Trophoblast cell (in vitro differentiated cells and primary cell): ENCODE data around the gene ACSM2B.

Experiments used
- DNase-seq, 2 donors: peaks; one replicate each; pipeline ENCODE4 v3.0.0-alpha.2; 2016
- H2AFZ ChIP-seq: 2 replicates; pipeline ENCODE4 v1.6.1; 2013; ENCODE audit warnings: low read length, moderate library complexity, mild to moderate bottlenecking; ENCODE audit not compliant: insufficient read depth, poor library complexity
- H2AK5ac ChIP-seq: 2 replicates; pipeline ENCODE4 v1.6.1; 2013; ENCODE audit warnings: mild to moderate bottlenecking, low read length
- H2BK120ac ChIP-seq: 2 replicates; pipeline ENCODE4 v1.6.1; 2013; ENCODE audit warnings: low read length, mild to moderate bottlenecking, moderate library complexity; ENCODE audit not compliant: insufficient read depth, poor library complexity
- H2BK12ac ChIP-seq: 2 replicates; pipeline ENCODE4 v1.6.1; 2013; ENCODE audit warnings: mild to moderate bottlenecking, low read length, moderate library complexity
- H2BK5ac ChIP-seq: 2 replicates; pipeline ENCODE4 v1.6.1; 2013; ENCODE audit warnings: low read length, low read depth, moderate library complexity, mild to moderate bottlenecking; ENCODE audit not compliant: poor library complexity
- H3K14ac ChIP-seq: 2 replicates; pipeline ENCODE4 v1.6.1; 2013; ENCODE audit warnings: mild to moderate bottlenecking, low read length
- H3K18ac ChIP-seq: 2 replicates; pipeline ENCODE4 v1.6.1; 2013; ENCODE audit warnings: mild to moderate bottlenecking, low read length
- H3K23ac ChIP-seq: 2 replicates; pipeline ENCODE4 v1.6.1; 2013; ENCODE audit warnings: low read length
- H3K27ac ChIP-seq: 2 replicates; pipeline ENCODE4 v1.5.1; 2013; ENCODE audit warnings: low read depth, mild to moderate bottlenecking, inconsistent platforms, low read length, moderate library complexity
- H3K27me3 ChIP-seq: 2 replicates; pipeline ENCODE4 v1.6.1; 2013; ENCODE audit warnings: inconsistent platforms, mild to moderate bottlenecking, low read length, moderate library complexity; ENCODE audit not compliant: insufficient read depth
- H3K36me3 ChIP-seq, 2 experiments: 1 replicate in 1 of 2; 2 replicates in 1 of 2; pipeline ENCODE4 v1.6.1; 2013; ENCODE audit warnings: low read length in 2 of 2, mild to moderate bottlenecking in 2 of 2, moderate library complexity in 1 of 2; ENCODE audit not compliant: insufficient read depth in 2 of 2, control insufficient read depth in 1 of 2
- H3K4ac ChIP-seq: 2 replicates; pipeline ENCODE4 v1.6.1; 2013; ENCODE audit warnings: low read depth, mild to moderate bottlenecking, low read length, moderate library complexity
- H3K4me1 ChIP-seq, 2 experiments: 1 replicate in 1 of 2; 2 replicates in 1 of 2; pipeline ENCODE4 v1.6.1; 2013; ENCODE audit warnings: low read length in 2 of 2, mild to moderate bottlenecking in 2 of 2, moderate library complexity in 1 of 2; ENCODE audit not compliant: insufficient read depth in 2 of 2, control insufficient read depth in 1 of 2
- H3K4me2 ChIP-seq: 2 replicates; pipeline ENCODE4 v1.6.1; 2013; ENCODE audit warnings: inconsistent platforms, mild to moderate bottlenecking, low read length, moderate library complexity
- H3K4me3 ChIP-seq: 2 replicates; pipeline ENCODE4 v1.5.1; 2013; ENCODE audit warnings: mild to moderate bottlenecking, low read depth, low read length, inconsistent platforms
- H3K79me1 ChIP-seq: one replicate; pipeline ENCODE4 v1.6.1; 2013; ENCODE audit warnings: low read length
- H3K79me2 ChIP-seq: 2 replicates; pipeline ENCODE4 v1.6.1; 2013; ENCODE audit warnings: low read length, mild to moderate bottlenecking; ENCODE audit not compliant: control insufficient read depth, insufficient read depth, poor library complexity
- H3K9ac ChIP-seq: 2 replicates; pipeline ENCODE4 v1.6.1; 2013; ENCODE audit warnings: mild to moderate bottlenecking, low read length
- H3K9me3 ChIP-seq: 2 replicates; pipeline ENCODE4 v1.6.1; 2013; ENCODE audit warnings: low read depth, mild to moderate bottlenecking, control low read depth, inconsistent platforms, low read length; ENCODE audit not compliant: insufficient read depth
- H4K12ac ChIP-seq: 2 replicates; pipeline ENCODE4 v1.6.1; 2013; ENCODE audit warnings: low read depth, mild to moderate bottlenecking, low read length, moderate library complexity
- H4K8ac ChIP-seq: 2 replicates; pipeline ENCODE4 v1.6.1; 2013; ENCODE audit warnings: low read depth, mild to moderate bottlenecking, low read length, moderate library complexity
- H4K91ac ChIP-seq: one replicate; pipeline ENCODE4 v1.6.1; 2013; ENCODE audit warnings: low read depth, mild to moderate bottlenecking, low read length, moderate library complexity
- WGBS: extraction: QIAGEN DNeasy Blood & Tissue Kit; methylation state at CpG from one replicate; pipeline ENCODE4 v1.1.7; 2013; ENCODE audit warnings: missing lambda C conversion rate; ENCODE audit not compliant: insufficient read length, insufficient coverage; ENCODE audit errors: extremely low coverage; 5-methylcytosine and 5-hydroxymethylcytosine counted together

Gene ACSM2B

GRCh38 chr16:20517149-20517548 lies 59.0 kb downstream of the ACSM2B start:
- Histone ChIP-seq H3K18ac (no peak overlapping the region), H3K27me3 (no peaks in the 10 kb centered on the region), H3K23ac (no peak overlapping the region), H2AK5ac (no peak overlapping the region), H3K9ac (no peak overlapping the region), H3K4me1 (no peaks in the 10 kb centered on the region), H3K4me3 (no peak overlapping the region), H4K8ac (no peak overlapping the region), H2AFZ (no peak overlapping the region), H3K36me3 (no peaks in the 10 kb centered on the region), H4K91ac (no peak overlapping the region), H2BK5ac (no peak overlapping the region), H3K4me2 (no peak overlapping the region), H2BK120ac (no peak overlapping the region), H3K14ac (no peak overlapping the region), H3K79me2 (no peaks in the 10 kb centered on the region), H3K9me3 (peaks cover 3% of the 10 kb centered on the region), H3K79me1 (no peaks in the 10 kb centered on the region), H4K12ac (no peak overlapping the region), H3K4ac (no peak overlapping the region), H2BK12ac (no peak overlapping the region), H3K27ac (no peak overlapping the region)
- no CpG with 5 or more reads among the region's 3 CpGs for WGBS
- DNase-seq = no peak

- H4K8ac ChIP-seq = no peak overlapping the region
- no peak overlapping the region for H3K4me2 ChIP-seq
- no peaks in the 10 kb centered on the region for H3K36me3 ChIP-seq
- H3K4ac ChIP-seq = no peak overlapping the region
- H3K23ac ChIP-seq = no peak overlapping the region
- no peaks in the 10 kb centered on the region for H3K27me3 ChIP-seq
- no peak overlapping the region for H2AFZ ChIP-seq
- DNase-seq = no peak
- H4K12ac ChIP-seq = no peak overlapping the region
- H4K91ac ChIP-seq = no peak overlapping the region
- H2BK120ac ChIP-seq = no peak overlapping the region
- H2BK12ac ChIP-seq = no peak overlapping the region
- H2AK5ac ChIP-seq = no peak overlapping the region
- H3K9me3 ChIP-seq = no peaks in the 10 kb centered on the region
- no peaks in the 10 kb centered on the region for H3K4me1 ChIP-seq
- no peak overlapping the region for H2BK5ac ChIP-seq
- no peak overlapping the region for H3K4me3 ChIP-seq
- H3K79me2 ChIP-seq = no peaks in the 10 kb centered on the region
- H3K9ac ChIP-seq = no peak overlapping the region
- no peak overlapping the region for H3K18ac ChIP-seq
- no peak overlapping the region for H3K14ac ChIP-seq
- no peaks in the 10 kb centered on the region for H3K79me1 ChIP-seq
- no peak overlapping the region for H3K27ac ChIP-seq
These were observed 60.5 kb downstream of the ACSM2B start for GRCh38 chr16:20515688-20516090.

DNA sequence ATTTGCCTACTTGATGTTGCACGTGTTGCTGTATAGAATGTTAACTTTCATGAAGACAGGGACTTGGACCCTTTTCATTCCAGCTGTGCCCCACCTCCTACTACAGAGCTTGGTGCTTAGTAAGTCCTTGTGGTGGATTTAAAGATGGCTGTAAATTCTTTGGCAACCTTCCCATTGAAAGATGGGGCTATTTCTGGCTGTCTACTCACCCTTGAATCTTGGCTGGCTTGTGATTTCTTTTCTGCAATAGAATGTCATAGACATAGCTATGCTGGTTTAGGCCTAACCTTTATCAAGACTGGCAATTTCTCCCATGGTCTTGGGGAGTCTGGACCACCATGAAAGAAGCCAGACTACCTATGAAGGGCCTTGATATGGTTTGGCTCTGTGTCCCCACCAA lies 65.8 kb downstream of the ACSM2B start:
- no peak overlapping the region for H4K8ac ChIP-seq
- H3K9me3 ChIP-seq = peaks cover 5% of the 10 kb centered on the region
- no peak overlapping the region for H3K27ac ChIP-seq
- H3K4me2 ChIP-seq = no peak overlapping the region
- no peaks in the 10 kb centered on the region for H3K79me2 ChIP-seq
- no peaks in the 10 kb centered on the region for H3K79me1 ChIP-seq
- H3K4ac ChIP-seq = no peak overlapping the region
- H3K23ac ChIP-seq = no peak overlapping the region
- no CpG with 5 or more reads among the region's 1 CpG for WGBS
- H2BK12ac ChIP-seq = no peak overlapping the region
- H3K18ac ChIP-seq = no peak overlapping the region
- no peak overlapping the region for H4K91ac ChIP-seq
- H3K27me3 ChIP-seq = no peaks in the 10 kb centered on the region
- no peak overlapping the region for H3K14ac ChIP-seq
- no peak for DNase-seq
- no peak overlapping the region for H2AK5ac ChIP-seq
- H2BK120ac ChIP-seq = no peak overlapping the region
- H2BK5ac ChIP-seq = no peak overlapping the region
- no peaks in the 10 kb centered on the region for H3K36me3 ChIP-seq
- no peak overlapping the region for H4K12ac ChIP-seq
- no peaks in the 10 kb centered on the region for H3K4me1 ChIP-seq
- H2AFZ ChIP-seq = no peak overlapping the region
- no peak overlapping the region for H3K9ac ChIP-seq
- H3K4me3 ChIP-seq = no peak overlapping the region

DNA sequence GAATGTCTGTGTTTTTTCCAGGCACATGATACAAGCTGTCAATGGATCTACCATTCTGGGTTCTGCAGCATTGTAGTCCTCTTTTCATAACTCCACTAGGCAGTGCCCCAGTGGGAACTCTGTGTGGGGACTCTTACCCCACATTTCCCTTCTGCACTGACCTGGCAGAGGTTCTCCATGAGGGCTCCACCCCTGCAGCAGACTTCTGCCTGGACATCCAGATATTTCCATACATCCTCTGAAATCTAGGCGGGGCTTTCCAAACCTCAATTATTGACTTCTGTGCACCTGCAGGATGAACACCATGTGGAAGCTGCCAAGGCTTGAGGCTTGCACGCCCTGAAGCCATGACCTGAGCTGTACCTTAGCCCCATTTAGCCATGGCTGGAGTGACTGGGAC lies 68.9 kb downstream of the ACSM2B start:
- Histone ChIP-seq H3K9me3 (peaks cover 11% of the 10 kb centered on the region), H3K27me3 (no peaks in the 10 kb centered on the region), H2BK120ac (no peak overlapping the region), H3K36me3 (no peaks in the 10 kb centered on the region), H3K79me2 (no peaks in the 10 kb centered on the region), H2BK5ac (no peak overlapping the region), H2AK5ac (no peak overlapping the region), H3K9ac (no peak overlapping the region), H2BK12ac (no peak overlapping the region), H2AFZ (no peak overlapping the region), H3K79me1 (no peaks in the 10 kb centered on the region), H4K91ac (no peak overlapping the region), H3K18ac (no peak overlapping the region), H3K27ac (no peak overlapping the region), H3K14ac (no peak overlapping the region), H4K12ac (no peak overlapping the region), H3K23ac (no peak overlapping the region), H4K8ac (no peak overlapping the region), H3K4me2 (no peak overlapping the region), H3K4me3 (no peak overlapping the region), H3K4me1 (no peaks in the 10 kb centered on the region), H3K4ac (no peak overlapping the region)
- WGBS = no CpG with 5 or more reads among the region's 2 CpGs
- no peak for DNase-seq
